NCI-H1048 (cell line): ENCODE measurements around the gene VN1R4.
"Not testable (repeated sequence)": the region's sequence is repeated elsewhere in the genome, so short reads cannot be mapped to it uniquely, and the experiment has no call there.

ENCODE experiments used
- DNase-seq: peaks from one replicate; lab custom pipeline; 2025; lab: John Stamatoyannopoulos, UW

The VN1R4 gene

GRCh38 chr19:53267623-53268022, at the start of gene VN1R4:
Gene VN1R4 (minus strand): TSS chr19:53267723. CDS start chr19:53267665, 58 bp downstream.
- not testable (repeated sequence) for DNase-seq

- DNase-seq = no peak
Measured at GRCh38 chr19:53311897-53312296, 44.4 kb upstream of the VN1R4 start.

GRCh38 chr19:53311044-53311443, 43.5 kb upstream of the VN1R4 start:
- no peak for DNase-seq

GRCh38 chr19:53308339-53308811, 40.9 kb upstream of the VN1R4 start:
- DNase-seq = no peak

DNA sequence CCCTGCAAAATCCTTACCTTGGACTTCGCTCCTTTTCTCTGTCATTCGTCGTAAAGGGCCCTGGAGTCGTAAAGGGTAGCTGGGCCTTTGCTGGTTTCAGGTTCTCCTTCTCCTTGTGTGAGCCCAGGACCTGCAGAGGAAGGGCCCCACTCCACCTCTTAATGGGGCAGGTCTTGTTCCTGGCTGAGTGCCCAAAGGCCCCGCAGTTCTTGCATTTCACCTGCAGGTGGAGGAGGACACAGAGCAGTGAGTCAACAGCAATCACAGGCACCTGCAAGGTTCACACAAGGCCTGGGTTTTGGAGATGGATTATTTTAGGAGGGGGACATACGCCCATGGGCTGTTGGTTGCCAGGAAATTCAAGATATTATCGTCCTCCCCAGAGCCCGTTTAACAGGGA, 33.8 kb upstream of the VN1R4 start:
- DNase-seq = not testable (repeated sequence)

- DNase-seq = no peak
Measured at GRCh38 chr19:53294786-53295441, 27.4 kb upstream of the VN1R4 start.

GRCh38 chr19:53290758-53291549, 23.4 kb upstream of the VN1R4 start:
- no peak for DNase-seq

DNA sequence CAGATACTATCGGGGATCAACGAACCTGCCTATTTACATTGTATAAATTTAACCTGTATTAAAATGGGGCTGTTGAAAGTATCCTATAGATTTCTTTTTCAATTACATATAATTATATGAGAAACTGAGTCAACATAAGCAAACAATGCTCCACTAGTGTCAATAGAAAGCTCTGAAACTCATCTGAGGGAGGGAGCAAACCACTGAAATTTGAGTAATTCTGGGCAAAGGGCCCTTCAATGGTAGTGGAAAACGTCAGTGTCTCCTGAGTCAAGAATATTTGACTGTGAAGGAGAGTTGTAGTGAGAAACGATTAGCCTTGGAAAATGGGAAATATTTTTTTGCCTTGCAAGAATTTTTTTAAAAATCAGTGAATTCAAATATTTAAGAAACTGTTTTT, 17.6 kb upstream of the VN1R4 start:
- DNase-seq = no peak

- DNase-seq = not testable (repeated sequence)
Measured at GRCh38 chr19:53281947-53282346, 14.4 kb upstream of the VN1R4 start.

- DNase-seq = no peak
Measured at GRCh38 chr19:53275480-53275879, 8.0 kb upstream of the VN1R4 start.

GRCh38 chr19:53272044-53272443, 4.5 kb upstream of the VN1R4 start:
- DNase-seq = no peak

GRCh38 chr19:53269861-53270260, 2.3 kb upstream of the VN1R4 start:
- DNase-seq = not testable (repeated sequence)

GRCh38 chr19:53257715-53258342, 9.7 kb downstream of the VN1R4 start, which contains the start of gene VN1R2:
Gene VN1R2 (plus strand): TSS chr19:53258292. CDS start chr19:53258376, 84 bp downstream.
- not testable (repeated sequence) for DNase-seq

- DNase-seq = no peak
Measured at GRCh38 chr19:53254411-53255341, 12.8 kb downstream of the VN1R4 start, which contains the start of gene ZNF677. Gene ZNF677 (minus strand): TSS chr19:53254873. CDS start chr19:53251550, 3,323 bp downstream.

GRCh38 chr19:53246498-53246897, 21.0 kb downstream of the VN1R4 start:
- no peak for DNase-seq

DNA sequence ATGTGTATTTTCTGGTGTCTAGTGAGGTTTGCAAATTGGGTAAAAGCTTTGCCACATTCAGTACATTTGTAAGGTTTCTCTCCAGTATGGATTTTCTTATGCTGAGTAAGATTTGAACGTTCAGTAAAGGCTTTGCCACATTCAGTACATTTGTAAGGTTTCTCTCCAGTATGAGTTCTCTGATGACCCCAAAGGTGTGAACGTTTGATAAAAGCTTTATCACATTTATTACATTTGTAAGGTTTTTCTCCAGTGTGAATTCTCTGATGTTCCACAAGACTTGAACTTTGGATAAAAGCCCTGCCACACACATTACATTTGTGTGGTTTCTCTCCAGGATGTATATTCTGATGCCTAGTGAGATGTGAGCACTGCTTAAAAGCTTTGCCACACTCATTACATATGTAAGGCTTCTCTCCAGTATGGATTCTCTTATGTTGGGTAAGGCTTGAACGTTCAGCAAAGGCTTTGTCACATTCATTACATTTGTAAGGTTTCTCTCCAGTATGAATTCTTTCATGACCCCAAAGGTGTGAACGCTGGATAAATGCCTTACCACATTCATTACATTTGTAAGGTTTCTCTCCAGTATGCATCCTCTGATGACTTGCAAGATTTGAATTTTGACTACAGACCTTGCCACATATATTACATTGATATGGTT, 30.3 kb downstream of the VN1R4 start:
- DNase-seq = no peak

DNA sequence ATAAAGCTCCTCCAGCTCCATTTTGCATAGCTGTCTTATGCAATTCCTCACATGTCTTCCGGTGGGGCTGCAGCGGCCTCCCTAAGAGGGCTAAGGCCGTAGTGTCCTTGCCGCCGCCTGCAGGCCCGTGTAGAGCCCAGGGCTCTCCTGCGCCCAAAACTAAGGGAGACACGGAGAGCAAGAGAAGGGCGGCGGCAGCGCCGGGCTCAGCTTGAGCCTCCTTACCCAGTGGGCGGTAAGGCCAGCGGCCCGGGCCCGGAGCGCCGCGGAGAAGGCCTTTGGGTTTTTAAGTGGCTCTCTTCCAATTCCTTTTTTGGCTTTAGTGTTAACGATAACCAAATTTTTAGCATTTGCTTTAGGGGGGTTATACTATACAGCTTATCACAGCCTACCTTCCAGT, 42.9 kb downstream of the VN1R4 start:
- no peak for DNase-seq

GRCh38 chr19:53222716-53223115, 44.8 kb downstream of the VN1R4 start:
- not testable (repeated sequence) for DNase-seq
